IMR-90 (cell line): ENCODE results near the gene TTLL11. TPM values are rescaled to one million over a fixed set of nuclear protein-coding genes. Genes with fewer than 3 reads are reported as not detected.
A peak's percentile ranks its signal among the peaks of the same experiment; 100 is the strongest.

Experiments used
- ATAC-seq: fragments of 200-7000 bp; cut with Tn5 transposase; 2 replicates; pipeline ENCODE4 v1.9.1; 2020; ENCODE audit warnings: low read depth, mild to moderate bottlenecking, moderate library complexity
- BruUV-seq: library from RNA; stranded (reverse); fragments of 400-500 nt; replicated peaks from 2 replicates; lab custom pipeline; 2021; lab: Mats Ljungman, UMichigan
- CTCF ChIA-PET: fragments of 300-600 bp; formaldehyde crosslinking; extraction: SDS; loops from one replicate; lab custom pipeline; 2021; ENCODE audit warnings: antibody characterized with exemption; lab: Yijun Ruan, JAX
- POLR2A ChIA-PET: fragments of 300-600 bp; sonication (Branson Sonifier 250); formaldehyde crosslinking; loops from one replicate; lab custom pipeline; 2022; ENCODE audit warnings: antibody characterized with exemption; ENCODE audit not compliant: unreplicated experiment; lab: Charles Lee
- DNase-seq: peaks from one replicate; pipeline ENCODE4 v3.0.0; 2013
- H2AFZ ChIP-seq: replicated peaks from 2 replicates; pipeline ENCODE3; 2013; ENCODE audit warnings: low read length, mild to moderate bottlenecking; ENCODE audit not compliant: poor library complexity
- H2AK5ac ChIP-seq: 2 replicates; pipeline ENCODE4 v1.6.1; 2013; ENCODE audit warnings: low read depth, low read length, inconsistent platforms
- H2AK9ac ChIP-seq: replicated peaks from 2 replicates; pipeline ENCODE3; 2013; ENCODE audit warnings: mild to moderate bottlenecking, low read depth, low read length, moderate library complexity; ENCODE audit not compliant: poor library complexity
- H2BK120ac ChIP-seq: 2 replicates; pipeline ENCODE4 v1.6.1; 2013; ENCODE audit warnings: low read depth, low read length, inconsistent platforms
- H2BK15ac ChIP-seq: 3 replicates; pipeline ENCODE4 v1.6.1; 2013; ENCODE audit warnings: low read depth, low read length, inconsistent platforms
- H2BK20ac ChIP-seq: 2 replicates; pipeline ENCODE4 v1.6.1; 2013; ENCODE audit warnings: low read depth, mild to moderate bottlenecking, inconsistent platforms, low read length, moderate library complexity
- H2BK5ac ChIP-seq: 2 replicates; pipeline ENCODE4 v1.6.1; 2013; ENCODE audit warnings: mild to moderate bottlenecking, low read depth, low read length, inconsistent platforms; ENCODE audit not compliant: poor library complexity, severe bottlenecking
- H3K14ac ChIP-seq: replicated peaks from 2 replicates; pipeline ENCODE4 v1.6.1; 2013; ENCODE audit warnings: low read depth, low read length, inconsistent platforms
- H3K18ac ChIP-seq: 2 replicates; pipeline ENCODE4 v1.6.1; 2013; ENCODE audit warnings: low read depth, low read length, control low read depth
- H3K23ac ChIP-seq: 2 replicates; pipeline ENCODE4 v1.6.1; 2013; ENCODE audit warnings: low read depth, low read length, inconsistent platforms
- H3K27ac ChIP-seq: 2 replicates; pipeline ENCODE4 v1.5.1; 2013; ENCODE audit warnings: mild to moderate bottlenecking, control low read depth, low read length; ENCODE audit not compliant: insufficient read depth
- H3K27me3 ChIP-seq: 2 replicates; pipeline ENCODE4 v1.6.1; 2013; ENCODE audit warnings: low read length; ENCODE audit not compliant: control insufficient read depth, insufficient read depth
- H3K36me3 ChIP-seq: 2 replicates; pipeline ENCODE4 v1.6.1; 2013; ENCODE audit warnings: low read length, mixed read lengths; ENCODE audit not compliant: control insufficient read depth, insufficient read depth
- H3K4ac ChIP-seq: 2 replicates; pipeline ENCODE4 v1.6.1; 2013; ENCODE audit warnings: low read depth, low read length, inconsistent platforms
- H3K4me1 ChIP-seq: 2 replicates; pipeline ENCODE4 v1.6.1; 2013; ENCODE audit warnings: low read length, mixed read lengths; ENCODE audit not compliant: control insufficient read depth, insufficient read depth
- H3K4me2 ChIP-seq: 2 replicates; pipeline ENCODE4 v1.6.1; 2013; ENCODE audit warnings: low read depth, mild to moderate bottlenecking, control low read depth, low read length, moderate library complexity
- H3K4me3 ChIP-seq: 2 replicates; pipeline ENCODE4 v1.5.1; 2013; ENCODE audit warnings: low read depth, mild to moderate bottlenecking, control low read depth, low read length, moderate library complexity; ENCODE audit not compliant: insufficient read depth
- H3K56ac ChIP-seq: 2 replicates; pipeline ENCODE4 v1.6.1; 2013; ENCODE audit warnings: low read length, inconsistent platforms; ENCODE audit not compliant: insufficient read depth; ENCODE audit errors: extremely low read depth
- H3K79me1 ChIP-seq, 2 experiments: 2 replicates each; pipeline ENCODE4 v1.6.1; 2013; ENCODE audit warnings: low read length in 2 of 2, inconsistent platforms in 1 of 2, low read depth in 1 of 2
- H3K9ac ChIP-seq: 2 replicates; pipeline ENCODE4 v1.6.1; 2013; ENCODE audit warnings: low read depth, low read length, control low read depth
- H3K9me1 ChIP-seq: 2 replicates; pipeline ENCODE4 v1.6.1; 2013; ENCODE audit warnings: low read length, inconsistent platforms; ENCODE audit not compliant: insufficient read depth
- H3K9me3 ChIP-seq: 2 replicates; pipeline ENCODE4 v1.6.1; 2013; ENCODE audit warnings: low read length; ENCODE audit not compliant: control insufficient read depth, insufficient read depth
- H4K20me1 ChIP-seq: 2 replicates; pipeline ENCODE4 v1.6.1; 2013; ENCODE audit warnings: low read length, inconsistent platforms; ENCODE audit not compliant: insufficient read depth
- H4K5ac ChIP-seq: 2 replicates; pipeline ENCODE4 v1.6.1; 2013; ENCODE audit warnings: mild to moderate bottlenecking, low read depth, low read length, control low read depth
- H4K8ac ChIP-seq, 2 experiments: 2 replicates each; pipeline ENCODE4 v1.6.1; 2013; ENCODE audit warnings: low read depth in 2 of 2, low read length in 2 of 2, control low read depth in 1 of 2, inconsistent platforms in 1 of 2
- H4K91ac ChIP-seq: 2 replicates; pipeline ENCODE4 v1.6.1; 2013; ENCODE audit warnings: low read depth, low read length, inconsistent platforms; ENCODE audit not compliant: insufficient read depth
- BHLHE40 ChIP-seq: fragments of 150-350 bp; IDR thresholded peaks from 2 replicates; pipeline ENCODE4 v1.6.1; 2016; ENCODE audit warnings: mild to moderate bottlenecking, low read depth, low read length
- CEBPB ChIP-seq: IDR thresholded peaks from 2 replicates; pipeline ENCODE4 v1.6.1; 2012; ENCODE audit warnings: low read depth, low read length, improper control_type of control experiment
- CTCF ChIP-seq: conservative IDR thresholded peaks from 2 replicates; pipeline ENCODE4 v1.5.1; 2012; ENCODE audit warnings: mild to moderate bottlenecking, low read depth, low read length, improper control_type of control experiment
- FOS ChIP-seq: fragments of 150-350 bp; IDR thresholded peaks from 2 replicates; pipeline ENCODE4 v1.6.1; 2016; ENCODE audit warnings: low read depth, low read length
- MAFK ChIP-seq: IDR thresholded peaks from 2 replicates; pipeline ENCODE4 v1.6.1; 2012; ENCODE audit warnings: low read depth, low read length, improper control_type of control experiment
- MAZ ChIP-seq: IDR thresholded peaks from 2 replicates; pipeline ENCODE4 v1.6.1; 2012; ENCODE audit warnings: low read depth, mild to moderate bottlenecking, low read length, improper control_type of control experiment, moderate library complexity, borderline replicate concordance
- MXI1 ChIP-seq: IDR thresholded peaks from 2 replicates; pipeline ENCODE4 v1.6.1; 2012; ENCODE audit warnings: low read depth, mild to moderate bottlenecking, low read length, moderate library complexity, borderline replicate concordance
- RAD21 ChIP-seq: IDR thresholded peaks from 2 replicates; pipeline ENCODE4 v1.6.1; 2012; ENCODE audit warnings: low read length, improper control_type of control experiment
- SMC3 ChIP-seq: fragments of 150-350 bp; IDR thresholded peaks from 2 replicates; pipeline ENCODE4 v1.6.1; 2016; ENCODE audit warnings: low read depth, mild to moderate bottlenecking, antibody characterized with exemption, low read length, moderate library complexity
- USF2 ChIP-seq: fragments of 150-350 bp; IDR thresholded peaks from 2 replicates; pipeline ENCODE4 v1.6.1; 2017; ENCODE audit warnings: mild to moderate bottlenecking, antibody characterized with exemption, low read length, low read depth
- WGBS, 2 experiments: methylation state at CpG; one replicate each; pipeline versions ENCODE4 v1.1.5 to v1.1.7; 2013; ENCODE audit warnings: missing lambda C conversion rate in 2 of 2; ENCODE audit not compliant: insufficient read length in 1 of 2; ENCODE audit errors: extremely low coverage in 2 of 2; 5-methylcytosine and 5-hydroxymethylcytosine counted together
- dilution Hi-C: fragments of 300-500 bp; cut with HindIII; formaldehyde crosslinking; loops from one replicate; pipeline ENCODE4 v1.14.3; 2018; ENCODE audit warnings: low sequenced_read_pairs; ENCODE audit not compliant: unreplicated experiment
- in situ Hi-C: fragments of 300-500 bp; cut with MboI; formaldehyde crosslinking; loops from 3 replicates; pipeline ENCODE4 v1.14.3; 2019; ENCODE audit warnings: low sequenced_read_pairs, inconsistent platforms, mixed read lengths
- intact Hi-C: fragments of 100-400 bp; cut with micrococcal nuclease; formaldehyde crosslinking; loops from 2 replicates; pipeline ENCODE4 v1.10.0; 2022
- polyA plus RNA-seq, 3 experiments: library from polyadenylated mRNA; depleted of rRNA; stranded (reverse); fragments of >200 nt; gene quantifications; 2 replicates each; pipeline ENCODE4 v1.2.3, GENCODE V29; 2012; ENCODE audit warnings: low replicate concordance in 1 of 3
- total RNA-seq: library from RNA; depleted of rRNA; stranded (reverse); fragments of >200 nt; gene quantifications from 2 replicates; pipeline ENCODE4 v1.2.3, GENCODE V29; 2012

The TTLL11 gene
- total and polyA plus RNA-seq, 2 of the 4 experiments (the other 2 are of a cell fraction), result 2.0 to 4.6 TPM

- no peak for TF ChIP-seq CEBPB
- no peak for TF ChIP-seq MAFK
Observed at GRCh38 chr9:121985792-121986494, 107.2 kb downstream of the TTLL11 start (continued).

GRCh38 chr9:121984726-121985402, 108.2 kb downstream of the TTLL11 start:
- H3K4me1 ChIP-seq, result peaks cover 6% of the 10 kb centered on the region
- H2BK20ac ChIP-seq, result peak overlapping the region; percentile 95
- peak overlapping the region; percentile 71; the same call in 1 of the 2 replicates for H3K14ac ChIP-seq
- DNase-seq (peak; percentile 91), ATAC-seq (peak; percentile 90)
- peak overlapping the region; percentile 72 for H2AK9ac ChIP-seq
- dilution Hi-C loops (no loop called here), intact Hi-C loops (no loop called here), in situ Hi-C loops (no loop called here)
- BruUV-seq, result no TSS peak
- H4K5ac ChIP-seq, result no peak overlapping the region
- peak overlapping the region; percentile 13; the same call in 1 of the 2 replicates for H3K56ac ChIP-seq
- H2AFZ ChIP-seq, result peak overlapping the region; percentile 82
- no peak overlapping the region for H3K9ac ChIP-seq
- TF ChIP-seq BHLHE40 (0 out of 2 replicates have a peak, but pooled peaks have one; percentile 37), CTCF (no peak), MAZ (peak; percentile 8; the same call in 1 of the 2 replicates), USF2 (peak; percentile 74), CEBPB (peak; percentile 82), SMC3 (no peak; the same call in 1 of the 2 replicates), FOS (peak; percentile 66; the same call in 1 of the 2 replicates), MXI1 (peak; percentile 52), RAD21 (peak; percentile 11; the same call in 1 of the 2 replicates)
- H3K4me2 ChIP-seq, result peak overlapping the region; percentile 68
- H3K9me3 ChIP-seq, result no peaks in the 10 kb centered on the region
- H3K4me3 ChIP-seq, result no peak overlapping the region
- H3K23ac ChIP-seq, result peak overlapping the region; percentile 69; the same call in 1 of the 2 replicates
- peak overlapping the region; percentile 80 for H3K4ac ChIP-seq
- H2BK5ac ChIP-seq, result peak overlapping the region; percentile 95
- no CpG with 5 or more reads among the region's 7 CpGs for WGBS, 2 experiments
- H3K27me3 ChIP-seq, result no peaks in the 10 kb centered on the region
- peak overlapping the region in 1 of 2 experiments; percentile 71; a peak in 1 of 4 replicates for H4K8ac ChIP-seq
- peaks cover 10% of the 10 kb centered on the region for H4K20me1 ChIP-seq
- H2BK15ac ChIP-seq, result peak overlapping the region; percentile 73
- H3K18ac ChIP-seq, result peak overlapping the region; percentile 62; the same call in 1 of the 2 replicates
- 0 out of 2 replicates have a peak, but pooled peaks cover 3% of the 10 kb centered on the region for H3K36me3 ChIP-seq
- ChIA-PET POLR2A (no interaction called here), CTCF (interaction anchor here (0.8 to 1.7 kb wide), 6 partner anchors 97 to 439 kb away, joined by 3 to 5 read pairs (median 3); no protein-coding TSS in a partner anchor)
- peak overlapping the region; percentile 82 for H2BK120ac ChIP-seq
- H3K9me1 ChIP-seq, result peaks cover 17% of the 10 kb centered on the region
- peak overlapping the region; percentile 77 for H3K27ac ChIP-seq
- peaks cover 0 to 6% of the 10 kb centered on the region in 2 experiments; a peak in 1 of 4 replicates for H3K79me1 ChIP-seq
- H2AK5ac ChIP-seq, result peak overlapping the region; percentile 86
- H4K91ac ChIP-seq, result peak overlapping the region; percentile 60; the same call in 1 of the 2 replicates
